HG02981 (cell line): ENCODE measurements around the gene OSBPL9.
A peak's percentile ranks its signal among the peaks of the same experiment; 100 is the strongest.
"Not testable (repeated sequence)": the region's sequence is repeated elsewhere in the genome, so short reads cannot be mapped to it uniquely, and the experiment has no call there.

ENCODE experiments used
- ATAC-seq: cut with Tn5 transposase; IDR thresholded peaks from one replicate; pipeline ENCODE4 v1.9.1; 2021; ENCODE audit warnings: mild to moderate bottlenecking, moderate library complexity; ENCODE audit not compliant: unreplicated experiment

OSBPL9 gene

GRCh38 chr1:51663721-51664120 is 46.8 kb downstream of the OSBPL9 start:
- ATAC-seq, result no peak

- ATAC-seq, result no peak
Measured at GRCh38 chr1:51664421-51665240, 47.7 kb downstream of the OSBPL9 start.

- no peak for ATAC-seq
Measured at GRCh38 chr1:51666478-51666877, 49.6 kb downstream of the OSBPL9 start.

- no peak for ATAC-seq
Measured at GRCh38 chr1:51667561-51667960, 50.7 kb downstream of the OSBPL9 start.

GRCh38 chr1:51669272-51669671 is 52.4 kb downstream of the OSBPL9 start:
- ATAC-seq, result no peak

- ATAC-seq, result no peak
Measured at GRCh38 chr1:51669816-51670215, 52.9 kb downstream of the OSBPL9 start.

- ATAC-seq, result no peak
Measured at GRCh38 chr1:51671527-51672325, 54.8 kb downstream of the OSBPL9 start.

GRCh38 chr1:51673279-51673678 is 56.4 kb downstream of the OSBPL9 start:
- no peak for ATAC-seq

GRCh38 chr1:51675177-51675780 is 58.4 kb downstream of the OSBPL9 start:
- no peak for ATAC-seq

GRCh38 chr1:51679435-51679834 is 62.5 kb downstream of the OSBPL9 start:
- peak; percentile 71 for ATAC-seq

GRCh38 chr1:51684776-51685175 is 67.9 kb downstream of the OSBPL9 start:
- ATAC-seq, result no peak

GRCh38 chr1:51686450-51686849 is 69.6 kb downstream of the OSBPL9 start:
- ATAC-seq, result no peak

GRCh38 chr1:51689075-51689440 is 72.2 kb downstream of the OSBPL9 start:
- no peak for ATAC-seq

GRCh38 chr1:51689643-51690042 is 72.8 kb downstream of the OSBPL9 start:
- ATAC-seq, result no peak

- no peak for ATAC-seq
Measured at GRCh38 chr1:51690285-51690961, 73.5 kb downstream of the OSBPL9 start.

GRCh38 chr1:51691920-51692319 is 75.0 kb downstream of the OSBPL9 start:
- ATAC-seq, result no peak

GRCh38 chr1:51693419-51694155 is 76.7 kb downstream of the OSBPL9 start:
- no peak for ATAC-seq

- ATAC-seq, result no peak
Measured at GRCh38 chr1:51697166-51697565, 80.3 kb downstream of the OSBPL9 start.

- no peak for ATAC-seq
Measured at GRCh38 chr1:51699391-51699790, 82.5 kb downstream of the OSBPL9 start.

GRCh38 chr1:51701782-51702181 is 84.9 kb downstream of the OSBPL9 start:
- ATAC-seq, result not testable (repeated sequence)
